H7 (cell line): ENCODE data around the gene NR0B2. TPM values are rescaled to one million over a fixed set of nuclear protein-coding genes. Genes with fewer than 3 reads are reported as not detected.

Experiments used
- DNase-seq: peaks from one replicate; pipeline ENCODE4 v3.0.0; 2012
- H3K27me3 ChIP-seq: 2 replicates; pipeline ENCODE4 v1.6.0; 2011; ENCODE audit warnings: mild to moderate bottlenecking, low read length; ENCODE audit not compliant: control insufficient read depth, insufficient read depth
- H3K36me3 ChIP-seq: replicated peaks from 2 replicates; pipeline ENCODE4 v1.5.1; 2011; ENCODE audit warnings: low read length; ENCODE audit not compliant: control insufficient read depth, insufficient read depth
- H3K4me3 ChIP-seq: 2 replicates; pipeline ENCODE4 v1.5.1; 2011; ENCODE audit warnings: low read depth, mild to moderate bottlenecking, control low read depth, low read length, moderate library complexity; ENCODE audit not compliant: insufficient read depth
- total RNA-seq: library from RNA; depleted of rRNA; stranded (reverse); fragments of >200 nt; shearing (Covaris generic); gene quantifications from 2 replicates; pipeline ENCODE4 v1.2.3, GENCODE V29; 2014

NR0B2 gene
- total RNA-seq, 1 experiment from 2014 or later = not detected

- no peak overlapping the region for H3K4me3 ChIP-seq
- no peaks in the 10 kb centered on the region for H3K27me3 ChIP-seq
- H3K36me3 ChIP-seq = peaks cover 47% of the 10 kb centered on the region
- DNase-seq = no peak
Observed at GRCh38 chr1:26946270-26946669, 32.5 kb upstream of the NR0B2 start.

GRCh38 chr1:26945728-26946127 is 32.0 kb upstream of the NR0B2 start:
- Histone ChIP-seq H3K36me3 (peaks cover 45% of the 10 kb centered on the region), H3K27me3 (no peaks in the 10 kb centered on the region), H3K4me3 (no peak overlapping the region)
- no peak for DNase-seq

- Histone ChIP-seq H3K27me3 (no peaks in the 10 kb centered on the region), H3K4me3 (no peak overlapping the region), H3K36me3 (peaks cover 44% of the 10 kb centered on the region)
- DNase-seq = no peak
Observed at GRCh38 chr1:26945138-26945537, 31.4 kb upstream of the NR0B2 start.

- peaks cover 38% of the 10 kb centered on the region for H3K36me3 ChIP-seq
- H3K4me3 ChIP-seq = no peak overlapping the region
Observed at GRCh38 chr1:26942656-26943055, 28.9 kb upstream of the NR0B2 start.

GRCh38 chr1:26941311-26941710 is 27.5 kb upstream of the NR0B2 start:
- no peak for DNase-seq
- Histone ChIP-seq H3K36me3 (peaks cover 38% of the 10 kb centered on the region), H3K4me3 (no peak overlapping the region), H3K27me3 (no peaks in the 10 kb centered on the region)

More at GRCh38 chr1:26942656-26943055, 28.9 kb upstream of the NR0B2 start:
- H3K27me3 ChIP-seq = no peaks in the 10 kb centered on the region
- no peak for DNase-seq

- DNase-seq = no peak
- Histone ChIP-seq H3K4me3 (no peak overlapping the region), H3K36me3 (peaks cover 23% of the 10 kb centered on the region), H3K27me3 (no peaks in the 10 kb centered on the region)
Observed at GRCh38 chr1:26938659-26939025, 24.9 kb upstream of the NR0B2 start.

- Histone ChIP-seq H3K36me3 (peaks cover 19% of the 10 kb centered on the region), H3K4me3 (no peak overlapping the region)
Observed at GRCh38 chr1:26938004-26938658, 24.4 kb upstream of the NR0B2 start.

GRCh38 chr1:26936823-26937222 is 23.0 kb upstream of the NR0B2 start:
- H3K36me3 ChIP-seq = peaks cover 9% of the 10 kb centered on the region
- DNase-seq = no peak
- H3K27me3 ChIP-seq = no peaks in the 10 kb centered on the region

More at GRCh38 chr1:26938004-26938658, 24.4 kb upstream of the NR0B2 start:
- H3K27me3 ChIP-seq = no peaks in the 10 kb centered on the region
- no peak for DNase-seq

GRCh38 chr1:26932531-26932930 is 18.8 kb upstream of the NR0B2 start:
- no peaks in the 10 kb centered on the region for H3K27me3 ChIP-seq
- peaks cover 8% of the 10 kb centered on the region for H3K36me3 ChIP-seq
- H3K4me3 ChIP-seq = no peak overlapping the region
- DNase-seq = no peak

More at GRCh38 chr1:26936823-26937222, 23.0 kb upstream of the NR0B2 start:
- no peak overlapping the region for H3K4me3 ChIP-seq

GRCh38 chr1:26923711-26924110 is 9.9 kb upstream of the NR0B2 start:
- Histone ChIP-seq H3K4me3 (no peak overlapping the region), H3K27me3 (no peaks in the 10 kb centered on the region)
- no peak for DNase-seq

GRCh38 chr1:26922901-26923300 is 9.1 kb upstream of the NR0B2 start:
- H3K4me3 ChIP-seq = no peak overlapping the region
- DNase-seq = no peak
- H3K36me3 ChIP-seq = peaks cover 12% of the 10 kb centered on the region
- no peaks in the 10 kb centered on the region for H3K27me3 ChIP-seq

More at GRCh38 chr1:26923711-26924110, 9.9 kb upstream of the NR0B2 start:
- H3K36me3 ChIP-seq = peaks cover 12% of the 10 kb centered on the region

- Histone ChIP-seq H3K36me3 (peaks cover 12% of the 10 kb centered on the region), H3K4me3 (peak overlapping the region; percentile 100), H3K27me3 (no peaks in the 10 kb centered on the region)
- no peak for DNase-seq
Observed at GRCh38 chr1:26922431-26922729, 8.6 kb upstream of the NR0B2 start.

GRCh38 chr1:26921540-26922430 is 8.0 kb upstream of the NR0B2 start, which contains the start of gene NUDC:
TSS of gene NUDC (plus strand) at chr1:26921743. CDS start at chr1:26921849, 106 bp downstream.
- Histone ChIP-seq H3K4me3 (peak within 1 kb of the TSS; percentile 100), H3K36me3 (peaks cover 10% of the 10 kb centered on the region), H3K27me3 (no peaks in the 10 kb centered on the region)
- DNase-seq = peak; percentile 97

- Histone ChIP-seq H3K36me3 (peaks cover 9% of the 10 kb centered on the region), H3K27me3 (no peaks in the 10 kb centered on the region), H3K4me3 (peak overlapping the region; percentile 100)
- no peak for DNase-seq
Observed at GRCh38 chr1:26921126-26921539, 7.4 kb upstream of the NR0B2 start.
